H1 (cell line): Measurements from ENCODE around the gene RFPL1. TPM values are rescaled to one million over a fixed set of nuclear protein-coding genes. Genes with fewer than 3 reads are reported as not detected.

Experiments
- CTCF ChIA-PET: fragments of 300-600 bp; sonication (Branson Sonifier 250); formaldehyde crosslinking; loops from one replicate; lab custom pipeline; 2021; ENCODE audit not compliant: partially characterized antibody; lab: Charles Lee
- POLR2A ChIA-PET: fragments of 300-600 bp; sonication (Branson Sonifier 250); formaldehyde crosslinking; loops from one replicate; lab custom pipeline; 2021; ENCODE audit warnings: inconsistent platforms; ENCODE audit not compliant: partially characterized antibody; lab: Charles Lee
- DNase-seq, 2 experiments: peaks; one replicate each; pipeline versions ENCODE4 v3.0.0 to v3.0.0-alpha.2; 2010 to 2022; ENCODE audit warnings: low spot score in 2 of 2, low read depth in 1 of 2, mixed read lengths in 1 of 2
- FAIRE-seq: peaks from 2 replicates; lab custom pipeline; 2011; peaks lifted over from hg19 to GRCh38; lab: Jason Lieb, UNC
- H2AFZ ChIP-seq: 2 replicates; pipeline ENCODE4 v1.8.1; 2012; ENCODE audit warnings: low read length, inconsistent platforms
- H2AK5ac ChIP-seq: 2 replicates; pipeline ENCODE4 v1.6.1; 2013; ENCODE audit warnings: low read depth, low read length
- H2BK120ac ChIP-seq: replicated peaks from 2 replicates; pipeline ENCODE3; 2013; ENCODE audit warnings: low read depth, low read length, inconsistent platforms
- H2BK12ac ChIP-seq: 2 replicates; pipeline ENCODE4 v1.6.1; 2013; ENCODE audit warnings: low read depth, low read length
- H2BK15ac ChIP-seq: 2 replicates; pipeline ENCODE4 v1.6.1; 2013; ENCODE audit warnings: low read length
- H2BK20ac ChIP-seq: 2 replicates; pipeline ENCODE4 v1.6.1; 2013; ENCODE audit warnings: low read length
- H2BK5ac ChIP-seq: 2 replicates; pipeline ENCODE4 v1.6.1; 2013; ENCODE audit warnings: low read depth, low read length
- H3K14ac ChIP-seq: 2 replicates; pipeline ENCODE4 v1.6.1; 2013; ENCODE audit warnings: inconsistent platforms; ENCODE audit not compliant: insufficient read length
- H3K18ac ChIP-seq: 2 replicates; pipeline ENCODE4 v1.6.1; 2013; ENCODE audit warnings: low read length; ENCODE audit errors: extremely low read depth
- H3K23ac ChIP-seq: 2 replicates; pipeline ENCODE4 v1.6.1; 2013; ENCODE audit warnings: inconsistent platforms; ENCODE audit not compliant: insufficient read length
- H3K23me2 ChIP-seq: 2 replicates; pipeline ENCODE4 v1.6.1; 2013; ENCODE audit warnings: low read depth, low read length
- H3K27ac ChIP-seq: 2 replicates; pipeline ENCODE4 v1.6.1; 2011; ENCODE audit warnings: low read depth, low read length, inconsistent platforms
- H3K27me3 ChIP-seq, 4 experiments: replicated peaks in 1 of 4; 1 replicate in 1 of 4; 2 replicates in 3 of 4; pipeline versions ENCODE4 v1.6.1 to v1.8.1; 2011 to 2013; ENCODE audit warnings: low read length in 3 of 4, mild to moderate bottlenecking in 3 of 4, inconsistent platforms in 2 of 4, mixed read lengths in 2 of 4, moderate library complexity in 1 of 4; ENCODE audit not compliant: control insufficient read depth in 3 of 4, insufficient read depth in 3 of 4; ENCODE audit errors: extremely low read depth in 1 of 4
- H3K36me3 ChIP-seq, 4 experiments: 2 replicates each; pipeline versions ENCODE4 v1.6.1 to v1.8.1; 2011 to 2013; ENCODE audit warnings: mild to moderate bottlenecking in 4 of 4, low read length in 3 of 4, moderate library complexity in 2 of 4, control low read depth in 1 of 4, inconsistent platforms in 1 of 4; ENCODE audit not compliant: insufficient read depth in 4 of 4, control insufficient read depth in 2 of 4
- H3K4ac ChIP-seq: replicated peaks from 2 replicates; pipeline ENCODE3; 2013; ENCODE audit warnings: low read length, low read depth, mixed read lengths, inconsistent platforms; ENCODE audit not compliant: insufficient read length
- H3K4me1 ChIP-seq, 4 experiments: replicated peaks in 1 of 4; 1 replicate in 1 of 4; 2 replicates in 3 of 4; pipeline versions ENCODE4 v1.6.1 to v1.8.1; 2011 to 2013; ENCODE audit warnings: low read length in 3 of 4, inconsistent platforms in 2 of 4, mixed read lengths in 1 of 4; ENCODE audit not compliant: insufficient read depth in 4 of 4, control insufficient read depth in 3 of 4
- H3K4me2 ChIP-seq, 2 experiments: 2 replicates each; pipeline versions ENCODE4 v1.6.1 to v1.8.1; 2011 to 2013; ENCODE audit warnings: low read depth in 2 of 2, low read length in 2 of 2, control low read depth in 1 of 2, inconsistent platforms in 1 of 2, mild to moderate bottlenecking in 1 of 2; ENCODE audit not compliant: insufficient read depth in 1 of 2
- H3K4me3 ChIP-seq, 4 experiments: fragments of 200-600, 300-600 bp in 1 of 4; sonication (generic), shearing (Covaris generic), sonication (Bioruptor Twin) in 1 of 4; 2 replicates each; pipeline versions ENCODE4 v1.5.1 to v1.8.1; 2011 to 2016; ENCODE audit warnings: low read length in 4 of 4, low read depth in 3 of 4, control low read depth in 2 of 4, inconsistent platforms in 2 of 4, mild to moderate bottlenecking in 2 of 4, mixed read lengths in 1 of 4, moderate library complexity in 1 of 4; ENCODE audit not compliant: insufficient read depth in 2 of 4; ENCODE audit errors: extremely low read depth in 1 of 4
- H3K56ac ChIP-seq: replicated peaks from 2 replicates; pipeline ENCODE3; 2013; ENCODE audit warnings: low read depth, mild to moderate bottlenecking, mixed read lengths, low read length, inconsistent platforms; ENCODE audit not compliant: insufficient read length
- H3K79me1 ChIP-seq: 2 replicates; pipeline ENCODE4 v1.6.1; 2013; ENCODE audit warnings: low read depth, low read length, control low read depth
- H3K79me2 ChIP-seq, 2 experiments: 2 replicates each; pipeline versions ENCODE4 v1.6.1 to v1.8.1; 2012 to 2013; ENCODE audit warnings: low read length in 2 of 2, mild to moderate bottlenecking in 2 of 2, inconsistent platforms in 1 of 2; ENCODE audit not compliant: insufficient read depth in 2 of 2, control insufficient read depth in 1 of 2
- H3K9ac ChIP-seq, 4 experiments: replicated peaks in 1 of 4; 1 replicate in 1 of 4; 2 replicates in 3 of 4; pipeline versions ENCODE4 v1.6.1 to v1.8.1; 2011 to 2013; ENCODE audit warnings: low read depth in 3 of 4, low read length in 3 of 4, control low read depth in 2 of 4, mild to moderate bottlenecking in 2 of 4, moderate library complexity in 2 of 4, inconsistent platforms in 1 of 4; ENCODE audit errors: extremely low read depth in 1 of 4
- H3K9me3 ChIP-seq, 2 experiments: 2 replicates each; pipeline versions ENCODE4 v1.6.1 to v1.8.1; 2012 to 2013; ENCODE audit warnings: mild to moderate bottlenecking in 2 of 2, moderate library complexity in 2 of 2, control low read depth in 1 of 2, inconsistent platforms in 1 of 2, low read depth in 1 of 2, low read length in 1 of 2, mixed read lengths in 1 of 2; ENCODE audit not compliant: insufficient read depth in 2 of 2
- H4K20me1 ChIP-seq, 2 experiments: replicated peaks in 1 of 2; 2 replicates each; pipeline versions ENCODE3 to v1.8.1; 2011 to 2013; ENCODE audit warnings: inconsistent platforms in 2 of 2, low read length in 2 of 2, mild to moderate bottlenecking in 1 of 2; ENCODE audit not compliant: insufficient read depth in 2 of 2, control insufficient read depth in 1 of 2
- H4K5ac ChIP-seq: 2 replicates; pipeline ENCODE4 v1.6.1; 2013; ENCODE audit warnings: low read length, low read depth, mixed read lengths, inconsistent platforms; ENCODE audit not compliant: insufficient read length
- H4K8ac ChIP-seq: 2 replicates; pipeline ENCODE4 v1.8.0; 2013; ENCODE audit warnings: mild to moderate bottlenecking, moderate library complexity, low read length, inconsistent platforms; ENCODE audit not compliant: insufficient read depth; ENCODE audit errors: extremely low read depth
- H4K91ac ChIP-seq: replicated peaks from 2 replicates; pipeline ENCODE3; 2013; ENCODE audit warnings: low read length, mixed read lengths, inconsistent platforms; ENCODE audit not compliant: insufficient read length
- EZH2 ChIP-seq: fragments of 200-600 bp; sonication (generic); IDR thresholded peaks from 2 replicates; pipeline ENCODE4 v1.7.1; 2012; ENCODE audit warnings: low read depth, mild to moderate bottlenecking, moderate library complexity, low read length, inconsistent platforms; ENCODE audit not compliant: severe bottlenecking
- MAFK ChIP-seq: IDR thresholded peaks from 2 replicates; pipeline ENCODE4 v1.6.1; 2012; ENCODE audit warnings: low read depth, mild to moderate bottlenecking, improper control_type of control experiment, low read length
- POLR2A ChIP-seq, 2 experiments: IDR thresholded peaks; 1 replicate in 1 of 2; 2 replicates in 1 of 2; pipeline ENCODE4 v1.6.1; 2011; ENCODE audit warnings: low read depth in 2 of 2, low read length in 2 of 2, mild to moderate bottlenecking in 2 of 2; ENCODE audit errors: control extremely low read depth in 1 of 2
- RFX5 ChIP-seq: IDR thresholded peaks from 2 replicates; pipeline ENCODE4 v1.6.1; 2011; ENCODE audit warnings: low read depth, low read length, improper control_type of control experiment, borderline replicate concordance
- SAP30 ChIP-seq: fragments of 300-600 bp; sonication (generic); IDR thresholded peaks from 2 replicates; pipeline ENCODE4 v1.7.1; 2012; ENCODE audit warnings: low read length, moderate library complexity, mild to moderate bottlenecking, inconsistent platforms; ENCODE audit not compliant: insufficient read depth, insufficient replicate concordance
- SIN3A ChIP-seq, 2 experiments: IDR thresholded peaks in 1 of 2; conservative IDR thresholded peaks in 1 of 2; 2 replicates each; pipeline ENCODE4 v1.6.1; 2011 to 2012; ENCODE audit warnings: low read length in 2 of 2, improper control_type of control experiment in 1 of 2, low read depth in 1 of 2, mild to moderate bottlenecking in 1 of 2
- SIX5 ChIP-seq: IDR thresholded peaks from 2 replicates; pipeline ENCODE4 v1.6.1; 2011; ENCODE audit warnings: mild to moderate bottlenecking, low read depth, low read length
- WGBS, 2 experiments: shearing (Covaris generic) in 1 of 2; methylation state at CpG; one replicate each; pipeline versions ENCODE4 v1.1.6 to v1.1.7; 2013 to 2015; ENCODE audit warnings: low lambda C conversion rate in 2 of 2, mixed read lengths in 2 of 2, inconsistent platforms in 1 of 2, low coverage in 1 of 2, missing lambda C conversion rate in 1 of 2; ENCODE audit not compliant: insufficient replicate concordance in 2 of 2, insufficient coverage in 1 of 2, insufficient read length in 1 of 2; ENCODE audit errors: extremely low coverage in 1 of 2, missing lambda C conversion rate in 1 of 2; 5-methylcytosine and 5-hydroxymethylcytosine counted together
- polyA plus RNA-seq, 7 experiments: library from polyadenylated mRNA; depleted of rRNA in 3 of 7; stranded (reverse) in 5 of 7; unstranded in 2 of 7; fragments of >200 nt in 5 of 7; fragments of 200-250 nt in 2 of 7; gene quantifications; 1 replicate in 5 of 7; 2 replicates in 1 of 7; 4 replicates in 1 of 7; pipeline versions ENCODE4 v1.2.1 to v1.2.3, GENCODE V29; 2011 to 2013; ENCODE audit warnings: missing spikeins in 2 of 7, mixed read lengths in 2 of 7
- total RNA-seq: library from RNA; stranded (reverse); fragmentation: NEBNext Ultra II Directional; extraction: Animal tissue kit (Norgen Biotek cat#: 25700); gene quantifications from 2 replicates; pipeline ENCODE4 v1.2.1, GENCODE V29; 2021

RFPL1 gene
- total and polyA plus RNA-seq, 2 of the 8 experiments (the other 6 are each of a cell fraction or from before 2014, with no cell fraction given) = not detected

DNA sequence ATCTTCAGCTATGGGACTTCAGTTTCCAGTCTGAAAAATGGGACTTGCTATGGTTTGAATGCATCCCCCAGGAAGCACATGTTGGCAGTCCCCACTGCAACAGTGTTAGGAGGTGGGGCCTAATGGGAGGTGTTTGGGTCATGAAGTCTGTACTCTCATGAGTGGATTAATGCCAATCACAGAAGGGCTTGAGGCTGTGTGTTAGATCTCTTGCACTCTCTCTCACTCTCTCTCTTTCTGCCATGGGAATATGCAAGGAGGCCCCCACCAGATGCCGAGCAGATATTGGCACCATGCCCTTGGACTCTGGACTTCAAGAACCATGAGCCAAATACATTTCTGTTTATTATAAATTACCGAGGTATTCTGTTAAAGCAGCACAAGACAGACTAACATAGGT is 42.3 kb upstream of the RFPL1 start:
- ChIA-PET CTCF (interaction anchor here (0.8 to 6.1 kb wide), 11 partner anchors 17 to 134 kb away, joined by 3 to 47 read pairs (median 5); no protein-coding TSS in a partner anchor), POLR2A (interaction anchor here (0.6 to 1.0 kb wide), 2 partner anchors 29 to 86 kb away, joined by 3 to 5 read pairs; no protein-coding TSS in a partner anchor)
- H3K79me2 ChIP-seq = no peaks in the 10 kb centered on the region
- no peak overlapping the region for H4K5ac ChIP-seq
- no peak overlapping the region for H2BK15ac ChIP-seq
- H3K18ac ChIP-seq = no peak overlapping the region
- H3K9me3 ChIP-seq = no peaks in the 10 kb centered on the region
- TF ChIP-seq SIX5 (no peak), SAP30 (no peak), RFX5 (no peak), POLR2A (IDR thresholded peaks at IDR 0.05; ENCODE audit: control extremely low read depth in 1 of 2, low read depth in 2 of 2, low read length in 2 of 2) (no peak), EZH2 (no peak), SIN3A (conservative IDR thresholded peaks at IDR 0.05 in 1 of 2, IDR thresholded peaks at IDR 0.05 in 1 of 2; ENCODE audit: low read depth in 1 of 2, low read length in 2 of 2) (no peak), MAFK (no peak)
- H4K20me1 ChIP-seq = no peaks in the 10 kb centered on the region
- H3K56ac ChIP-seq = no peak overlapping the region
- no peak overlapping the region for H3K9ac ChIP-seq
- no peak overlapping the region for H3K23ac ChIP-seq
- no peak for FAIRE-seq
- H4K8ac ChIP-seq = no peak overlapping the region
- H3K79me1 ChIP-seq = no peaks in the 10 kb centered on the region
- no peak overlapping the region for H3K4me3 ChIP-seq
- H3K36me3 ChIP-seq = no peaks in the 10 kb centered on the region
- H2AFZ ChIP-seq = no peak overlapping the region
- H2BK20ac ChIP-seq = no peak overlapping the region
- WGBS, 2 experiments = 82% methylated on average over 2 of the region's 2 CpGs; no CpG with 5 or more reads in 1 of the 2 experiments
- no peaks in the 10 kb centered on the region for H3K4me1 ChIP-seq
- H4K91ac ChIP-seq = no peak overlapping the region
- H3K4me2 ChIP-seq = no peak overlapping the region
- no peak overlapping the region for H3K14ac ChIP-seq
- no peak overlapping the region for H3K27ac ChIP-seq
- no peak overlapping the region for H2BK12ac ChIP-seq
- no peak overlapping the region for H2BK5ac ChIP-seq
- no peak overlapping the region for H2BK120ac ChIP-seq
- H3K23me2 ChIP-seq = no peaks in the 10 kb centered on the region
- no peak overlapping the region for H3K4ac ChIP-seq
- no peak overlapping the region for H2AK5ac ChIP-seq
- H3K27me3 ChIP-seq = no peaks in the 10 kb centered on the region
- DNase-seq = no peak
